H4 (cell line): ENCODE measurements around the gene PTPRN2. TPM values are rescaled to one million over a fixed set of nuclear protein-coding genes. Genes with fewer than 3 reads are reported as not detected.
"Not testable (repeated sequence)": the region's sequence is repeated elsewhere in the genome, so short reads cannot be mapped to it uniquely, and the experiment has no call there.

ENCODE experiments used
- DNase-seq: peaks from one replicate; pipeline ENCODE4 v3.0.0-alpha.2; 2015; ENCODE audit warnings: low spot score
- total RNA-seq: library from RNA; depleted of rRNA; stranded (reverse); fragments of >200 nt; shearing (Covaris generic); gene quantifications from 2 replicates; pipeline ENCODE4 v1.2.3, GENCODE V29; 2014; rRNA removed

The PTPRN2 gene
- 0.97 TPM in 2 replicates for total RNA-seq

GRCh38 chr7:158587162-158588084 lies at the start of gene PTPRN2:
Gene PTPRN2 (minus strand): TSS chr7:158587823.
- no peak for DNase-seq

- no peak for DNase-seq
Observed at GRCh38 chr7:158633055-158633956, 45.7 kb upstream of the PTPRN2 start.

GRCh38 chr7:158631574-158632195 lies 44.1 kb upstream of the PTPRN2 start:
- DNase-seq = no peak

GRCh38 chr7:158626289-158626688 lies 38.7 kb upstream of the PTPRN2 start:
- DNase-seq = not testable (repeated sequence)

GRCh38 chr7:158623241-158623640 lies 35.6 kb upstream of the PTPRN2 start:
- no peak for DNase-seq

- no peak for DNase-seq
Observed at GRCh38 chr7:158620839-158621441, 33.3 kb upstream of the PTPRN2 start.

GRCh38 chr7:158620418-158620817 lies 32.8 kb upstream of the PTPRN2 start:
- no peak for DNase-seq

GRCh38 chr7:158618745-158619140 lies 31.1 kb upstream of the PTPRN2 start:
- DNase-seq = no peak

- DNase-seq = peak; percentile 39
Observed at GRCh38 chr7:158617737-158618128, 30.1 kb upstream of the PTPRN2 start.

GRCh38 chr7:158616050-158616449 lies 28.4 kb upstream of the PTPRN2 start:
- no peak for DNase-seq

- DNase-seq = no peak
Observed at GRCh38 chr7:158614700-158615099, 27.1 kb upstream of the PTPRN2 start.

GRCh38 chr7:158613481-158613880 lies 25.9 kb upstream of the PTPRN2 start:
- DNase-seq = peak; percentile 25

GRCh38 chr7:158612546-158612945 lies 24.9 kb upstream of the PTPRN2 start:
- no peak for DNase-seq

GRCh38 chr7:158611541-158611940 lies 23.9 kb upstream of the PTPRN2 start:
- no peak for DNase-seq

- DNase-seq = no peak
Observed at GRCh38 chr7:158609313-158609974, 21.8 kb upstream of the PTPRN2 start.

GRCh38 chr7:158607563-158607962 lies 19.9 kb upstream of the PTPRN2 start:
- no peak for DNase-seq

- DNase-seq = no peak
Observed at GRCh38 chr7:158606671-158607424, 19.2 kb upstream of the PTPRN2 start.

GRCh38 chr7:158606129-158606528 lies 18.5 kb upstream of the PTPRN2 start:
- no peak for DNase-seq

- DNase-seq = no peak
Observed at GRCh38 chr7:158603773-158604755, 16.4 kb upstream of the PTPRN2 start.
